Upper lobe of left lung (tissue), 4 donors: Measurements from ENCODE around the gene KMT2C.

Experiments used
- EP300 ChIP-seq, 4 donors: sonication (generic); formaldehyde crosslinking; IDR thresholded peaks; one replicate each; pipeline ENCODE4 v1.5.1; 2017; ENCODE audit warnings: antibody characterized with exemption in 4 of 4, control low read depth in 2 of 4
- POLR2A ChIP-seq, 4 donors: fragments of 450-650 bp; IDR thresholded peaks; one replicate each; pipeline ENCODE4 v1.5.1; 2016 to 2017; ENCODE audit warnings: antibody characterized with exemption in 4 of 4, mild to moderate bottlenecking in 2 of 4
- TF ChIP-seq, protein P1 (sequence below), 6 experiments: fragments of 450-650 bp in 4 of 6; fragments of 200-600 bp in 2 of 6; sonication (generic) in 2 of 6; IDR thresholded peaks; one replicate each; pipeline ENCODE4 v1.5.1; 2016 to 2019; ENCODE audit warnings: antibody characterized with exemption in 6 of 6

DNA sequence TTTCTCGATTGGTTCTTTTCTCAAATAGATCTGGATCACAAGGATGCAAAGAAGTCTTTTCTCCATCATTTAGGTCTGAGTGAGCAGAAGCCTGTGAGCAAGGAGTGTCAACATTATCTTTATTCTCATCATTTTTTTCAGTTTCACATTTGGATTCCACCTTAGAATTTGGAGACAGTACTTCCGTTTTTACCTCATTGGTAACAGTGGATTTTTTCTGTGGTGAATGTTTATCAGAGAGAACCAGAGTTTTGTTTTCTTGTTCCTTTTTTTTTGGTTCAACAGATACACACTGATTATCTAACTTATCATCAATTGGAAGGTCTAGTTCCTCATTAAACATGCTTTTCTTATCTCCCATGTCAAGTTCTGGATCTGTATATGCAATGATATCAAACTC lies 259.0 kb downstream of the KMT2C start:
- TF ChIP-seq, protein P1, sequence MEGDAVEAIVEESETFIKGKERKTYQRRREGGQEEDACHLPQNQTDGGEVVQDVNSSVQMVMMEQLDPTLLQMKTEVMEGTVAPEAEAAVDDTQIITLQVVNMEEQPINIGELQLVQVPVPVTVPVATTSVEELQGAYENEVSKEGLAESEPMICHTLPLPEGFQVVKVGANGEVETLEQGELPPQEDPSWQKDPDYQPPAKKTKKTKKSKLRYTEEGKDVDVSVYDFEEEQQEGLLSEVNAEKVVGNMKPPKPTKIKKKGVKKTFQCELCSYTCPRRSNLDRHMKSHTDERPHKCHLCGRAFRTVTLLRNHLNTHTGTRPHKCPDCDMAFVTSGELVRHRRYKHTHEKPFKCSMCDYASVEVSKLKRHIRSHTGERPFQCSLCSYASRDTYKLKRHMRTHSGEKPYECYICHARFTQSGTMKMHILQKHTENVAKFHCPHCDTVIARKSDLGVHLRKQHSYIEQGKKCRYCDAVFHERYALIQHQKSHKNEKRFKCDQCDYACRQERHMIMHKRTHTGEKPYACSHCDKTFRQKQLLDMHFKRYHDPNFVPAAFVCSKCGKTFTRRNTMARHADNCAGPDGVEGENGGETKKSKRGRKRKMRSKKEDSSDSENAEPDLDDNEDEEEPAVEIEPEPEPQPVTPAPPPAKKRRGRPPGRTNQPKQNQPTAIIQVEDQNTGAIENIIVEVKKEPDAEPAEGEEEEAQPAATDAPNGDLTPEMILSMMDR (IDR thresholded peaks at IDR 0.05) = no peak
- no peak for TF ChIP-seq POLR2A (IDR thresholded peaks at IDR 0.05)
- TF ChIP-seq EP300 (IDR thresholded peaks at IDR 0.05) = no peak
